Stimulated activated memory B cell treated with anti-CD40 and anti-IgM and Interleukin-4, amounts not matched to agents 10 μg/mL and 1 μg/mL and 100 μg/mL, for 72 hours (primary cell): Measurements from ENCODE around the gene OR51B2.
"Not testable (repeated sequence)": the region's sequence is repeated elsewhere in the genome, so short reads cannot be mapped to it uniquely, and the experiment has no call there.

Experiments
- ATAC-seq: fragments of 150-1000 bp; cut with Tn5 transposase; 2 replicates; pipeline ENCODE4 v1.10.0; 2021
- H3K27ac Mint-ChIP-seq: one replicate; pipeline ENCODE4 v1.8.0; 2022; ENCODE audit warnings: mild to moderate bottlenecking, mixed read lengths
- H3K27me3 Mint-ChIP-seq: one replicate; pipeline ENCODE4 v1.8.0; 2022; ENCODE audit warnings: mixed read lengths
- H3K36me3 Mint-ChIP-seq: one replicate; pipeline ENCODE4 v1.8.0; 2022; ENCODE audit warnings: mixed read lengths
- H3K4me1 Mint-ChIP-seq: one replicate; pipeline ENCODE4 v1.8.0; 2022; ENCODE audit warnings: mixed read lengths
- H3K4me3 Mint-ChIP-seq: one replicate; pipeline ENCODE4 v1.8.0; 2022; ENCODE audit warnings: mild to moderate bottlenecking, moderate library complexity, mixed read lengths
- H3K9me3 Mint-ChIP-seq: one replicate; pipeline ENCODE4 v1.8.0; 2022; ENCODE audit warnings: mixed read lengths

Gene OR51B2

DNA sequence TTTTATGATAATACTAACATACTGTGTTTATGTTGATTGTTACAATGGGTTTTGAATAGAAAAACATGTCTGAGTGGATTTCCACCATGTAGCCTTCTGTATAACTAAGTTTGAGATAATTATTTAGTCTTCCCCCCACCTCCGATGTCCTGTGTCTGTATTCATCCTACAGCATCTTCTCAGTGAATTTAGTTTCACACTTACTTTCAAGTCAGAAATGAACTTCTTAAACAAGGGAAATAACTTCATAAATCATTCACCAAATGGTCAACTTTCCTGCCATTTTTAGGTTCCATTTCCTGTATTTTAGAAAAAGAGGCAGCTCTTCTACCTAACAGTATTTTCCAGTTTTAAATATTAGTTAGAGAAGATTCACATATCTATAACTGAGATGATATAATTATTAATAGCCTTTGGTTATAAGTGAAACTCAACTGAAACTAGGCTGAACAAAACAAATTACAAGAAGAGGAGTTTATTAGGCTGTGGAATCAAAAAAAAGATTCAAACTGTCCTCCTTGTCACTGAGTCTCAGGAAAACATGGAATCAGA, 15.8 kb upstream of the OR51B2 start:
- ATAC-seq: no peak
- H3K27me3 Mint-ChIP-seq: no peaks in the 10 kb centered on the region
- H3K27ac Mint-ChIP-seq: no peak overlapping the region
- no peak overlapping the region for H3K4me3 Mint-ChIP-seq
- no peaks in the 10 kb centered on the region for H3K36me3 Mint-ChIP-seq
- H3K4me1 Mint-ChIP-seq: no peaks in the 10 kb centered on the region
- no peaks in the 10 kb centered on the region for H3K9me3 Mint-ChIP-seq

DNA sequence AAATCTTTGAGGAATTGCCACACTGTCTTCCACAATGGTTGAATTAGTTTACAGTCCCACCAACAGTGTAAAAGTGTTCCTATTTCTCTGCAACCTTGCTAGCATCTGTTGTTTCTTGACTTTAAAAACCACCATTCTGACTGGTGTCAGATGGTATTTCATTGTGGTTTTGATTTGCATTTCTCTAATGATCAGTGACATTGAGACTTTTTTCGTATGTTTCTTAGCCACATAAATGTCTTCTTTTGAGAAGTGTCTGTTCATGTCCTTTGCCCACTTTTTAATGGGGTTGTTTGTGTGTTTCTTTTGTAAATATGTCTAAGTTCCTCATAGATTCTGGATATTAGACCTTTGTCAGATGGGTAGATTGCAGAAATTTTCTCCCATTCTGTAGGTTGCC, 13.2 kb upstream of the OR51B2 start:
- not testable (repeated sequence) for H3K27me3 Mint-ChIP-seq, H3K4me3 Mint-ChIP-seq, H3K27ac Mint-ChIP-seq, ATAC-seq, H3K9me3 Mint-ChIP-seq, H3K36me3 Mint-ChIP-seq, H3K4me1 Mint-ChIP-seq

DNA sequence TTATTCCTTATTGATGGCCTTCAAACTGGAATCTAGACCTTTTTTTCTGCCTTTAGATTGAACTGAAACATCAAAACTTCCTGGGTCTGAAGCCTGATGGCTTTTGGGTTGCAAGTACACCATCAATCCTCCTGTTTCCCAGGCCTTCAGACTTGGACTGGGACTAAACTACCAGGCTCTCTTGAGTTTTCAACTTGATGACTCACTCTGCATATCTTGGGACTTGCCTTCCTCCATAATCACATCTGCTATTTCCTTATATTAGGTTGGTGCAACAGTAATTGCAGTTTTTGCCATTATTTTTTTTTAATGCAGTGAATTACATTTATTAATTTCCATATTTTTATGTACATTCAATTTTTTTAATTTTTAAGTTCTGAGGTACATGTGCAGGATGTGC, 12.2 kb upstream of the OR51B2 start:
- Mint-ChIP-seq H3K36me3 (no peaks in the 10 kb centered on the region), H3K27ac (no peak overlapping the region), H3K4me3 (no peak overlapping the region), H3K27me3 (no peaks in the 10 kb centered on the region), H3K9me3 (no peaks in the 10 kb centered on the region), H3K4me1 (no peaks in the 10 kb centered on the region)
- ATAC-seq: no peak

DNA sequence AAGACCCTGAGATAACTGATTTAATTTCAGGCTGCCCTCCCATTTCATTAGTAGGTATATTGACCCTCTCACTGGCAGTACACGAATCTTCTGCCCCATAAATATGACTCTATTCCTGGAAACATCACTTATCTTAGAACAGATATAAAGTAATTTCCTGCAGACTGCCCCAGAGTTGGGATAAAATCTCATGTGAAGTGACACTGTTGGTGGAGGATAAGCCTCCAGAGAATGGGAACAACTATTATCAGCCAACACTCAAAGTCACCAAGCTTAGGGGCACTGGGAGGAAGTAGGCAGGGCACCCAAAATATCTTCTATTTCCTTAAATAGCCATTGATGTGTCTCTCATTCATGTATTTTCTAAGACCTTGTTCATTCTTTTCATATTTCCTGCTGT, 11.1 kb upstream of the OR51B2 start:
- Mint-ChIP-seq H3K4me1 (no peaks in the 10 kb centered on the region), H3K9me3 (no peaks in the 10 kb centered on the region), H3K27ac (no peak overlapping the region), H3K27me3 (no peaks in the 10 kb centered on the region), H3K36me3 (no peaks in the 10 kb centered on the region), H3K4me3 (no peak overlapping the region)
- ATAC-seq: no peak

DNA sequence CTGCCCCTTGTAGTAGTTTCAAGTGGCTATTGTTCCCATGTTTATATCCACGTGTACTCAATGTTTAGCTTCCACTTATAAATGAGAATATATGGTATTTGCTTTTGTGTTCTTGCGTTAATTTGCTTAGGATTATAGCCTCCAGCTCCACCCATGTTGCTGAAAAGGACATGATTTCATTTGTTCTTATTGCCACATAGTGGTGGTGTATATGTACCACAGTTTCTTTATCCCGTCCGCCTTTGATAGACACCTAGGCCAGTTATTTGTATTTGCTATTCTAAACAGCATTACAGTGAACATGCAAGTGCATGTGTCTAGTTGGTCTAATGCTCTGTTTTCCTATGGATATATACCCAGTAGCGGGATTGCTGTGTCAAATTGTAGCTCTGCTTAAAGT, 6.8 kb downstream of the OR51B2 start:
- Mint-ChIP-seq H3K4me1 (no peaks in the 10 kb centered on the region), H3K27ac (no peak overlapping the region), H3K9me3 (no peaks in the 10 kb centered on the region), H3K27me3 (no peaks in the 10 kb centered on the region), H3K36me3 (no peaks in the 10 kb centered on the region), H3K4me3 (no peak overlapping the region)
- ATAC-seq: no peak

DNA sequence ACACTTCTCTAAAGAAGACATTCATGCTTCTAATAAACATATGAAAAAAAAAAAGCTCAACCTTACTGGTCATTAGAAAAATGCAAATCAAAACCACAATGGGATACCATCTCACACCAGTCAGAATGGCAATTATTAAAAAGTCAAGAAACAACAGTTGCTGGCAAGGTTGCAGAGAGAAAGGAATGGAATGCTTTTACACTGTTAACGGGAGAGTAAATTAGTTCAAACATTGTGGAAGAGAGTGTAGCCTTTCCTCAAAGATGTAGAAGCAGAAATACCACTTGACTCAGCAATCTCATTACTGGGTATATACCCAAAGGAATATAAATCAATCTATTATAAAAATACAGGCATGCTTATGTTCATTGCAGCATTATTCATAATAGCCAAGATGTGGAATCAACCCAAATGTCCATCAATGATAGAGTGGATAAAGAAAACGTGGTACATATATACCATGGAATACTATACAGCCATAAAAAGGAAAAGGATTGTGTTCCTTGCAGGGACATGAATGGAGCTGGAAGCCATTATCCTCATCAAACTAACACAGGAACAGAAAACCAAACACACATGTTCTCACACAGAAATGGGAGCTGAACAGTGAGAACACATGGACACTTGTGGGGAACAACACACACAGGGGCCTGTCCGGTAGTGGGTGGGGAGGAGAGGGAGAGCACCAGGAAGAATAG, 10.6 kb downstream of the OR51B2 start:
- ATAC-seq, H3K36me3 Mint-ChIP-seq, H3K27me3 Mint-ChIP-seq, H3K9me3 Mint-ChIP-seq, H3K27ac Mint-ChIP-seq, H3K4me1 Mint-ChIP-seq, H3K4me3 Mint-ChIP-seq: not testable (repeated sequence)

DNA sequence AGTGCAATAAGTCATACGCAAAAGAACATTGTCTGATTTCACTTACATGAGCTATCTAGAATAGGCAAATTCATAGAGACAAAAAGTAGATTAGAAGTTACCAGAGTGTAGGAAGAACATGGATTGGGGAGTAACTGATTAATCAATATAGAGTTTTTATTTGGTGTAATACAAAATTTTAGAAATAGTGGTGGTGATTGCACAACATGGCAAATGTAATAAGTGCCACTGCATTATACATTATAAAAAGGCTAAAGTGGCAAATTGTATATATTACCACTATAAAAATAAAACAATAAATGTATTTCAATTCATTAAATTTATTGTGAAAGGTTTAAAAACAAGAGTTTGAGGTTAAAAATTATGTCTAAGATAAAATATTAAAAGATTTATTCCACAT, 13.7 kb downstream of the OR51B2 start:
- Mint-ChIP-seq H3K36me3 (no peaks in the 10 kb centered on the region), H3K27me3 (peaks cover 9% of the 10 kb centered on the region), H3K4me1 (no peaks in the 10 kb centered on the region), H3K27ac (no peak overlapping the region), H3K4me3 (no peak overlapping the region), H3K9me3 (no peaks in the 10 kb centered on the region)
- ATAC-seq: no peak

DNA sequence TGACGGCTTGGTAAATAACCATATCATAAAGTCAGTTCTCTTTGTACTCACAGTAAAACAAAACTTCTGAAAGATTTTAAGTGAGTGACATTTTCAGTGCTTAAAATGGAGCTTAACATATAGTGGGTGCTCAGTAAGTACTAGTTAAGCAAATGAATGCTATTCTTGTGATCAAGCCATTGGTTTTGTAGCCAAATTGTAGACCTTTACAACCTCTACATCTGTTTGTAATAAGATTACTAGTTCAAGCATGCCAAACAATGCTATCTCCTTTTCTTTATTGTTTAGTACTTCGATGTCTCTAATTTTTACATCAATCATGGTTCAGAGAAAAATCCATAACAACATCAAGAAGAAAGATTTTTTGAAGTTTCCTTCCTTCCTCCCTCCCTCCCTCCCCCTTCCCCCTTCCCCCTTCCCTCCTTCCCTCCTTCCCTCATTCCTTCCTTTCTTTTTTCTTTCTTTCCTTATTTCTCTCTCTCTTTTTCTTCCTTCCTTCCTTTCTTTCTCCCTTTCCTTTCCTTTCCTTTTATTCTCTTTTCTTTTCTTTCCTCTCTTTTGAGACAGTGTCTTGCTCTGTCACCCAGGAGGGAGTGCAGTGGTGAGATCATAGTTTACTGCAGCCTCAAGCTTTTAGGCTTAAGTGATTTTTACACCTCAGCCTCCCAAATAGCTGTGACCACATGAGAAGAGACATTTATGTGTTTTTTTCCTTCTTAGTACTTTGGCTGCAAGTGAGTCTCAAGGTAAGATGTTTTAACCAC, 16.7 kb downstream of the OR51B2 start:
- Mint-ChIP-seq H3K4me1 (no peaks in the 10 kb centered on the region), H3K27me3 (peaks cover 9% of the 10 kb centered on the region), H3K36me3 (no peaks in the 10 kb centered on the region), H3K27ac (no peak overlapping the region), H3K9me3 (no peaks in the 10 kb centered on the region), H3K4me3 (no peak overlapping the region)
- no peak for ATAC-seq

DNA sequence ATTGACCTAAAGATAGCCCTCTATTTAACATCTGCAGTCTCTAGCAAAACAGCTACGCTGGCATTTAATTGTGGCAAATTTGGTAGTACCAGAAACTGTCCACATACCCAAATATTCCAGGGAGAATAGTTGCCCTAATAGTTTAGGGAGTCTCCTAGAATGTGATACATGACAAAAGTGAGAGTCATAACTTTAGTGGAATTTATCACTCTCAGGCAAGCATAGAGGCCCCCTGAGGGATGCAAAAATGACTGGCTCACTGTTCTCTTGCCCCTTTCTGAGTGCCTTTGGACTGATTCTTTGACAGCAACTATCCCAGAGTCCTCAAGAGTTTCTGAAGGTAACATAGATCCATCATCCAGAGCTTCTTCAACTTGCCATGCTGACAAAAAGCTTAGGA, 20.1 kb downstream of the OR51B2 start:
- Mint-ChIP-seq H3K4me3 (no peak overlapping the region), H3K27me3 (peaks cover 9% of the 10 kb centered on the region)

DNA sequence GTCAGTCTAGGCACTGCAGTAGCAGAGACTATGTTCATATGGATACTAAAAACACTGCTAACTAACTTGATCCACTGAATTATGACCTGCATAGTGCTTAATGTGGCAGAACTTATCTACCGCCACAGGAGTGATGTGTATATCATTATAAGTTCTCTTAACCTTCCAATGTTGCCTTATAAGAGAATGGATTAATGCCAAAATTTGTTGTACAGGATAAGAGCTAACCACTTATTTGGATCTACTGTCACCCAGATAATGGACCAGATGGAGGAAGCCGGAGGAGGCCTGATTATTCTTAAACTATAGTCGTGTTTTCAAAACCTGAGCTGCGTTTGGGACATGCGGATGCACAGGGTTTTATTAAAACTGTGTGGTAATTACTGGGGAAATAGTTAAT, 20.5 kb downstream of the OR51B2 start:
- no peaks in the 10 kb centered on the region for H3K4me1 Mint-ChIP-seq
- peaks cover 9% of the 10 kb centered on the region for H3K27me3 Mint-ChIP-seq
- no peak for ATAC-seq
- no peaks in the 10 kb centered on the region for H3K36me3 Mint-ChIP-seq
- H3K4me3 Mint-ChIP-seq: no peak overlapping the region
- no peaks in the 10 kb centered on the region for H3K9me3 Mint-ChIP-seq
- H3K27ac Mint-ChIP-seq: no peak overlapping the region

More for the DNA sequence above, 20.1 kb downstream of the OR51B2 start:
- Mint-ChIP-seq H3K4me1 (no peaks in the 10 kb centered on the region), H3K36me3 (no peaks in the 10 kb centered on the region), H3K27ac (no peak overlapping the region), H3K9me3 (no peaks in the 10 kb centered on the region)
- no peak for ATAC-seq

DNA sequence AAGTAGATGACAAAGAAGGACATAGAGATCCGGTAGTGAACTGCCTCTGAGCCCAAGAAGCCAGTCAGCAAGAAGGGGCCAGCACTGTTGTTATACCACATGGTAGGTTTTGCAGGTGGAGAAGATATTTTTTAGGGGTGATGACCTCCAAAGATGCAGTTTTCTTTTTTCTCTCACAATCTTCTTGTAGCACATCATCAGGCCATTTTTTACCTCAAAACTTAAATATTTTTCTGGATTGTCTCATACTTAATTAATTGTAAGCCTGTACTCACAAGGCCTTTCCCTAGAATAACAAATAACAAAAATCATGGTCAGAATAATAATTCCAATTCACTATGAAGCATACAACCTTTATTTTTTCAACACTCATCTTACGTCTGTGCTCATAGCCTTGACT, 22.3 kb downstream of the OR51B2 start, which contains the start of gene OR51B4:
Gene OR51B4, minus strand, starts transcription at position 101 of the 400 bp plus-strand sequence. Its CDS starts 0 bp downstream, at position 101.
- Mint-ChIP-seq H3K9me3 (no peaks in the 10 kb centered on the region), H3K4me3 (no peak within 1 kb of the TSS), H3K4me1 (no peaks in the 10 kb centered on the region), H3K36me3 (no peaks in the 10 kb centered on the region), H3K27me3 (peaks cover 13% of the 10 kb centered on the region), H3K27ac (no peak within 1 kb of the TSS)
- no peak for ATAC-seq

DNA sequence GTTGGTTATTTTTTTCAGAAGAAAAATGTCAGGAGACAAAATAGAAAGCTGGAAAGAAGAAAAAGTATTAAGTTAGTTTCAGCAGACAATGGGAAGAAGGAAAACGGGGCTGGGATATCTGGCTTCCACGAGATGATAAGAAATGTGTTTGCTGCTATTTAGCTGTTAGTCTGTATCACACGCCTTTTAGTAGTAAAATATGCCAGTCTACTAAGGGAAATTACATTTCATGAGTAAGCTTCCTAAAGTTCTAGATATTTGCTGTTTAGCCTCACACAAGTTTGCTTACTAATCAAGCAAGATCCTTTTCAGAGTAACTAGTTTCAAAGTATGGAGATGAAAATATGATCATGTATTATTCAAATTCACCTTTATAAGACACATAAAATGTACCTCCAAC, 23.8 kb downstream of the OR51B2 start:
- Mint-ChIP-seq H3K4me3 (no peak overlapping the region), H3K4me1 (no peaks in the 10 kb centered on the region), H3K9me3 (no peaks in the 10 kb centered on the region), H3K27ac (no peak overlapping the region), H3K36me3 (no peaks in the 10 kb centered on the region), H3K27me3 (peaks cover 13% of the 10 kb centered on the region)
- no peak for ATAC-seq

DNA sequence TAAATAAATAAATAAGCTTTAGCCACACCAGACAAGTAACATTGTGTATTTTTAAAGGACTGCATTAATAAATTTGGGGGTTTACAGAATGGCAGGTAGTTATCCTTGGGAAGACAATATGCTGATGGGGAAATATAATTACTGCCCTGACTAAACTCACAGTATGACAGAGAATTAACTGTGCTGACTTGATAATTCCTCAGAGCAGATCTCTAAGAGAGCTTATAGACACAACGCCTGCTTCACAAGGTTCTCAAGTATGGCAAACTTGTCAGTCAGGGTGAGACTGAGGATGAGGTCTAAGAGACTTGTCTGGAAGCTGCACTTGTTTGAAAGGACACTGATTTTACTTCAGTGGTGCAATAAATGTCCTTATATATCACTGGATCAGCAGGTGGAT, 25.6 kb downstream of the OR51B2 start:
- Mint-ChIP-seq H3K27me3 (peaks cover 13% of the 10 kb centered on the region), H3K27ac (no peak overlapping the region), H3K36me3 (no peaks in the 10 kb centered on the region), H3K9me3 (no peaks in the 10 kb centered on the region), H3K4me1 (no peaks in the 10 kb centered on the region), H3K4me3 (no peak overlapping the region)
- no peak for ATAC-seq

DNA sequence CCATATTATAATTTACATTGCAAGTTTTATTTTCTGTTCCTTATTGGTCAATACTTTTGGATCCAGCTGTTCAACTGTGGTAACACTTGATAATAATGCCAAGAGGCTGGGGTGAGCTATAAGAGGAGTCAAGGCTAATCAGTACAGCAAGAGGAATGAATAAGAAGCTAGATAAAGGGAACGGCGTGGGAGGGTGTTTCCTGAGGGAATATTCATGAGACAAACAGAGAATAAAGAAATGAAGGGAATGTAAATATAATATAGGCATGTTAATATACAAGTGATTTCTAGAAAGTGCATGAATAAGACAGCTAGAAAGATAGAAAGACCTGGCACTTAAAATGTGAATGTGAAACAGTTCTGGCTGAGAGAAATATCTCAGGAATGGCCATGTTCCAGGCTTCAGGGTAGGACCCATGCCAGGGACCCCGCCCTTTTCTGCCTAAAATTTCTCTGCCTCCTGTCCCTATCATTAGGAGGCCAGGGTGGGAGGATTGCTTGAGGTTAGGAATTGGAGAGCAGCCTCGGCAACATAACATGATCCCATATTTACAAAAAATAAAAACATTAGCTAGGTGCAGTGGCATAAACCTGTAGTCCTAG, 26.3 kb downstream of the OR51B2 start:
- no peak overlapping the region for H3K4me3 Mint-ChIP-seq
- peaks cover 13% of the 10 kb centered on the region for H3K27me3 Mint-ChIP-seq
- peaks cover 3% of the 10 kb centered on the region for H3K9me3 Mint-ChIP-seq
- ATAC-seq: no peak
- no peak overlapping the region for H3K27ac Mint-ChIP-seq
- no peaks in the 10 kb centered on the region for H3K4me1 Mint-ChIP-seq
- no peaks in the 10 kb centered on the region for H3K36me3 Mint-ChIP-seq

DNA sequence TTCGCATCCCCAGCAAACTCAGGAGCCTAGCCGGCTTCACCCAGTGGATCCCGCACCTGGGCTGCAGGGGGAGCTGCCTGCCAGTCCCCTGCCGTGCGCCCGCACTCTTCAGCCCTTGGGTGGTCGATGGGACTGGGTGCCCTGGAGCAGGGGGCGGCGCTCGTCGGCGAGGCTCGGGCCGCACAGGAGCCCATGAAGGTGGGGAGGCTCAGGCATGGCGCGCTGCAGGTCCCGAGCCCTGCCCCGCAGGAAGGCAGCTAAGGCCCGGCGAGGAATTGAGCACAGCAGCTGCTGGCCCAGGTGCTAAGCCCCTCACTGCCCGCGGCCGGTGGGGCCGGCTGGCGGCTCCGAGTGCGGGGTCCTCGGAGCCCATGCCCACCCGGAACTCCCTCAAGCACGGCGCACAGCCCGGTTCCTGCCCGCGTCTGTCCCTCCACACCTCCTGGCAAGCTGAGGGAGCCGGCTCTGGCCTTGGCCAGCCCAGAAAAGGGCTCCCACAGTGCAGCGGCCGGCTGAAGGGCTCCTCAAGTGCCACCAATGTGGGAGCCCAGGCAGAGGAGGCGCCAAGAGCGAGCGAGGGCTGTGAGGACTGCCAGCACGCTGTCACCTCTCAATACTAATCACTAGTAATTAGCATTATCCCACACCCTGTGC, 29.6 kb downstream of the OR51B2 start:
- H3K4me3 Mint-ChIP-seq, ATAC-seq, H3K36me3 Mint-ChIP-seq, H3K9me3 Mint-ChIP-seq, H3K27ac Mint-ChIP-seq, H3K4me1 Mint-ChIP-seq: not testable (repeated sequence)
- peaks cover 13% of the 10 kb centered on the region for H3K27me3 Mint-ChIP-seq
